ENCODE data around the gene PLA2G4A.
"Not testable (repeated sequence)": the region's sequence is repeated elsewhere in the genome, so short reads cannot be mapped to it uniquely, and the experiment has no call there.

The PLA2G4A gene

GRCh38 chr1:186878356-186878755 lies 49.6 kb downstream of the PLA2G4A start:
- no peak for DNase-seq

GRCh38 chr1:186880982-186881381 lies 52.2 kb downstream of the PLA2G4A start:
- DNase-seq = no peak

- DNase-seq = no peak
Measured at GRCh38 chr1:186882372-186883134, 53.8 kb downstream of the PLA2G4A start.

GRCh38 chr1:186884251-186884650 lies 55.5 kb downstream of the PLA2G4A start:
- no peak for DNase-seq

DNA sequence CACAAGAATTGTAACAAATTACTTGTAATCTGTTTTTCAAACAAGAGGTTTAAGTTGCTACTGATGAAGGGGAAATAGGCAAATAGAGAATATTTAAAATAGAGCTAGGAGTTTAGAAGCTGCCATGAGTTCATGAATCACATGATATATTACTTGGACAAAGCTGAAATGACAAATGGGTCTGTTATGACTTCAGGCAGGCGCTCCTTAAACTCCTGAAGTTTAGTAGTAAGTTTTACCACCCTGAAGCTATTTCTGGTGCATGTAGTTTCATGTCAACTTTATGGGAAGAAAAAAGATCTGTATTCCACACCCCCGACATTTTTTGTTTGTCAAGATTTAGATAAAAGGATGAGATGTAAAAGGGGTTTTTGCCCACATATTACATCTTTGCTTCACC lies 58.5 kb downstream of the PLA2G4A start:
- DNase-seq = no peak

GRCh38 chr1:186888367-186888766 lies 59.6 kb downstream of the PLA2G4A start:
- no peak for DNase-seq

- DNase-seq = no peak
Measured at GRCh38 chr1:186892936-186893335, 64.2 kb downstream of the PLA2G4A start.

DNA sequence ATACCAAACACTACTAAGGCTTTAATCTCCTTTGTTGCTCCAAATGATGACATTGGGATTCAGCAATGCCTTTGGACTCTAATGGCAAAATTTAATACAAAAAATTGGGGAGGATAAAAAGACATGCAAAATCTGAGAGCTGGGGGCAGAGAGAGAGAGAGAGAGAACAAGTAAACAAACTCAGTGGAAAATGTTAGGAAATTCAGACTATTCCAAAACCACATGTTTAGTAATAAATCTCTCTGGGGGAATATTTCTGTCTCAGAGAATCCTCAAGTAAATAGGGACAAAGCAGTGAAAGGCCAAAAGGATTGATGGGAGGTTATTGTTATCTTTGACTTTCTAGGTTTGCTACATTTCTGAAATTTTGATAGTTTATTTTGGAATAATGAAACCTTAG lies 65.7 kb downstream of the PLA2G4A start:
- no peak for DNase-seq

- DNase-seq = no peak
Measured at GRCh38 chr1:186896211-186896610, 67.5 kb downstream of the PLA2G4A start.

DNA sequence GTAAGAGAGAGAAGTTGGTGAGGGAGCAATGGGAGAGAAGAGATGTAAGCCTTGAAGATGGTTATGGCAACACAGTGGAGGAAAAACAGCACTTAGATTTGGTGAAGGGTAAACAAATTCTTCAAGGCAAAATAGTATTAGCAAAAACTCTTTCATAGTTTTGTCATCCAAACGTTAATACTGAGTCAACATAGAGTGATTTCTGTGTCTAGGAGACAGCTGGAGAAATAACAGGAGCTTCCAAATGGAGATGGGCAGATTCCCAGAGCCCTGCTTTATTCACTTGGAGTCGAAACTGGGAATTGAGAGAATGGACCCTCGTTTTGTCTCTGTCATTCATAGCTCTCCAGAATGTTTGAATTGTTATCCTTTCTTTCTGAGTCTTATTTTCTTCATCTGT lies 68.3 kb downstream of the PLA2G4A start:
- DNase-seq = no peak

GRCh38 chr1:186899577-186899976 lies 70.8 kb downstream of the PLA2G4A start:
- DNase-seq = no peak

DNA sequence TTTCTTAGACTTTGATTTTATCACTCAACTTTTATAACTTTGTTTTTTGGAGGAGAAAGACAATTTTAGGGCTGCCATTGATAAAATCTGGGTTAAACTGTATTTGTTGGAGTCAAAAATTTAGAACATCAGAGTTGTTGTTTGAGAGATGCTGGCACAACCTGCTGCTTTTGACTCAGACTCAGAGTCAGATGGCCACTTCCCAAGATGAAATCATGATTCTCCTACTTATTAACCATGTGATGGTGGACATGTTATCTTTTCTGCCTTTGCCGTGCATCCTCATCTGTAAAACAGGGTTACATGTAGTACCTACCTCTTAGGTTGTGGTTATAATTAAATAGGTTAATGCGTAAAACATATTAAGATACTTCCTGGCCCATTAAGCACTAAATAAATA lies 71.2 kb downstream of the PLA2G4A start:
- no peak for DNase-seq

DNA sequence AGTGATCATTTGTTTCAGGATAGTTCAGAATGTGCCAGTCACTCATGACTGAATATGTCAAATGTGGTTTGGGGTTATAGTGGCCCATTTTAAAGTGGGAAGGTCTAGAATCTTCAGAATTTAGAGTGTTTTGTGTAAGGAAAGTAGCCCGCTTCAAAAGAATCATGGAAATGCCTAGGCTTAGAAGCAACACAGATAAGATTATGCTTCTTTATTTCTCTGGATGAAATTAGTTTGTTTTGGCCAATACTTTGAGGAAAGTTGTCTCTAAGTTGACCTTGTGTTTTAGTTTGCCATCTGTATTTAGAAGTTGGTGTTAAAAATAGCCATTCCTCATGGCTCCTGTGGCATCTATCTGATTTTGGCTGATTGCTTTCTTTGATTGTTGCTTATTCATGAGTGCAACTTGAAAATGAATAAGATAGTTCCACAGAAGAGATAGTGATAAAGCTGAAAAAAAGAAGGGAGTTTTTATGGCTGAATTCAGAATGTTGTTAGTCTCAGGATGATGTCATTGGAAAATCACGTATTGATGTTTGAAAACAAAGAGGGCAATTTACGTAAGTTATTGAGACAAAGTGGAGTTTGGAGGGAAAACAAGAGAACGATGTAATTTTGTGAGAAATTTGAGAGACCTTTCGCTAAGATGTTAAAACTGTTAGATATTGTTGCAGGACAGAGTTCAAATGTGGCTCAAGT lies 71.9 kb downstream of the PLA2G4A start:
- DNase-seq = no peak

- DNase-seq = no peak
Measured at GRCh38 chr1:186901631-186902030, 72.9 kb downstream of the PLA2G4A start.

- no peak for DNase-seq
Measured at GRCh38 chr1:186903374-186904136, 74.8 kb downstream of the PLA2G4A start.

DNA sequence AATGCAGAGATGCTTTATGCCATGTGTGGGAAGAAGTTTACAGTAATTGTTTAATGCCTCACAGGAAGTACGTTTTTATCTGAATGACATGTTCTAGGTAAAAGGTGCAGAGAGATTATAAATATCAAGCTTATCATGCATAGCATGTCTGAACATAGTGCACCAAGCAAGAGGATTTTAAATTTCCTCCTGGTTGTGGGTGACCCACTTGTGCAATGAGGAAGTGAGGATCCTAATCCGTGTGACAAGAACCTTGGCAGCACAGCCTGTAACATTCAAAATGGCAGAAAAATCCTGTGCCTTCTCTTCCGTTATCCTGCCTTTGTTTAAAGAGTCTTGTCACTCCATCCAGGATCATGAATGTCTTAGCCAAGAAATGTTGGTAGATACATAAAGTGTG lies 75.6 kb downstream of the PLA2G4A start:
- DNase-seq = no peak

- no peak for DNase-seq
Measured at GRCh38 chr1:186905561-186905960, 76.8 kb downstream of the PLA2G4A start.

GRCh38 chr1:186915555-186915954 lies 86.8 kb downstream of the PLA2G4A start:
- DNase-seq = no peak

DNA sequence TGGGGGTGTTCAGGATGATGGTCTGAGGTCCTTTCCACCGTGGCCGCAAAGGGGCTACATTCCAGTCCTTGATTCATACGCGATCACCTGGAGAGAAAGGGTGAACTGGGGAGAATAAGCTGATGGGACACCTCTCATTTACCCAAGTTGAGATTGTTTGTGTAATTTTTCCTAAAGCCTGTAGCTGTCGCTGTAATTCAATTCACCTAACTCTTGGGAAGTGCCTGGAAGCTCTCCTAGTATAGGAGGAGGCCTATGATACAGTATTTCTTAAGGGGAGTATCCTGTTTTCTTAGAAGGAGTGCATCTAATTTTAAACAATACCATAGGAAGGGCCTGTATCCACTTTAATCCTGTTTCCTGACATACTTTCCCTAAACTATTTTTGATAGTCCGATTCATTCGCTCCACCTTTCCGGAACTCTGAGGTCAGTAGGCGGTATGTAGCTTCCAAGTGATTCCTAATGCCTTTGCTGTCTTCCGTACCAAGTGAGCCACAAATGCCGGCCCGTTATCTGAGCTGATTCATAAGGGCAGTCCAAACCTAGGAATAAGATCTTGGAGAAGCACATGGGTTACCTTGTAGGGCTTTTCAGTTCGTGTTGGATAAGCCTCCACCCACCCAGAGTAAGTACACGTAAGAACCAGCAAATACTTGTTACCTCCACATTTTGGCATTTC lies 88.5 kb downstream of the PLA2G4A start:
- not testable (repeated sequence) for DNase-seq

DNA sequence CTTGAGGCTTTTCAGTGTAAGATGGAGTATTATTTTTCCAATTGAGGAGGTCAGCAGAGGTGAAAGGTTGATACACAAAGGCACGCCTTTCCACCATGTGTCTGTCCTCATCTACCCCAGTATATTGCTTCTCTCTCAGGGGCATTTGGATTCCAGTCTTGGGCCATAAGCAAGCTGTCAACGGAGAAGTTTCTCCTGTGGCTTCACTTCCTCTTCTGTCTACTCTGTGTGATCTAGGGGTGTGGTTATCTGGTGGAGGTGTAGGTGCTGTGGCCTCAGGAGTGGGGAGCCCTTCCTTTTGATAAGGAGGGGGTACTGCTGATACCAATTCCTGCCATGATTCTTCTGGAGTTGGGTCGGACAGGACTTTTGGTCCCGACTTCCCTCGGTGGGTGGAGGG lies 92.6 kb downstream of the PLA2G4A start:
- DNase-seq = not testable (repeated sequence)

- not testable (repeated sequence) for DNase-seq
Measured at GRCh38 chr1:186922814-186923213, 94.1 kb downstream of the PLA2G4A start.

DNA sequence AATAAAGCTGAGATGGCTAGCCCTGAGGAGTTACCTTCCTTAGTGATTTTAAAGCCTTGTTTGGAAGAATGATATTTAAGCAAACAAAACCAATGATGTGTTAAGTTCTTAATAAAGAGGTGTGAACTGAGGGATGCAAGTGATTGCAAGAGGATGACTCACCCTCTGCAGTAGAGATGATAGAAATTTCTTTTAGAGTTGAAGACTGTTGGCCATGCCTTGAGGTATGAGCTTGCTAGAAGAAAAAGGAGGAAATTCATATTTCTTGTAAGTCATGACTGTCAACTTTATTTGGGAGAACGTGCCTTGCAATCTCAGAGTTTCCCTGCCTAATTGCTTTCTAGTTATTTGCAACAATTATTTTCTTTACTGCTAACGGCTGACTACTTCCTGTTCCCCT lies 94.7 kb downstream of the PLA2G4A start:
- DNase-seq = no peak
